Transverse colon (tissue), 3 donors: ENCODE results near the gene FCHSD2.

ENCODE experiments used
- EP300 ChIP-seq: sonication (generic); formaldehyde crosslinking; IDR thresholded peaks from one replicate; pipeline ENCODE4 v1.6.1; 2017; ENCODE audit warnings: antibody characterized with exemption, low read depth
- POLR2A ChIP-seq: fragments of 450-650 bp; IDR thresholded peaks from one replicate; pipeline ENCODE4 v1.6.1; 2016; ENCODE audit warnings: antibody characterized with exemption, mild to moderate bottlenecking, moderate library complexity
- TF ChIP-seq, protein P1 (sequence below), 5 experiments: fragments of 200-600 bp in 3 of 5; fragments of 450-650 bp in 2 of 5; sonication (generic) in 3 of 5; IDR thresholded peaks; 1 replicate in 2 of 5; 2 replicates in 3 of 5; pipeline ENCODE4 v1.5.1; 2016 to 2017; ENCODE audit warnings: antibody characterized with exemption in 5 of 5, inconsistent platforms in 3 of 5, mild to moderate bottlenecking in 2 of 5, moderate library complexity in 1 of 5

GRCh38 chr11:72823105-72823804 lies 318.9 kb downstream of the FCHSD2 start:
- TF ChIP-seq, protein P1, sequence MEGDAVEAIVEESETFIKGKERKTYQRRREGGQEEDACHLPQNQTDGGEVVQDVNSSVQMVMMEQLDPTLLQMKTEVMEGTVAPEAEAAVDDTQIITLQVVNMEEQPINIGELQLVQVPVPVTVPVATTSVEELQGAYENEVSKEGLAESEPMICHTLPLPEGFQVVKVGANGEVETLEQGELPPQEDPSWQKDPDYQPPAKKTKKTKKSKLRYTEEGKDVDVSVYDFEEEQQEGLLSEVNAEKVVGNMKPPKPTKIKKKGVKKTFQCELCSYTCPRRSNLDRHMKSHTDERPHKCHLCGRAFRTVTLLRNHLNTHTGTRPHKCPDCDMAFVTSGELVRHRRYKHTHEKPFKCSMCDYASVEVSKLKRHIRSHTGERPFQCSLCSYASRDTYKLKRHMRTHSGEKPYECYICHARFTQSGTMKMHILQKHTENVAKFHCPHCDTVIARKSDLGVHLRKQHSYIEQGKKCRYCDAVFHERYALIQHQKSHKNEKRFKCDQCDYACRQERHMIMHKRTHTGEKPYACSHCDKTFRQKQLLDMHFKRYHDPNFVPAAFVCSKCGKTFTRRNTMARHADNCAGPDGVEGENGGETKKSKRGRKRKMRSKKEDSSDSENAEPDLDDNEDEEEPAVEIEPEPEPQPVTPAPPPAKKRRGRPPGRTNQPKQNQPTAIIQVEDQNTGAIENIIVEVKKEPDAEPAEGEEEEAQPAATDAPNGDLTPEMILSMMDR (IDR thresholded peaks at IDR 0.05) = no peak
- TF ChIP-seq EP300 = no peak
- no peak for TF ChIP-seq POLR2A
